GM18517 (cell line): ENCODE results near the gene NAP1L4.

Source experiments
- ATAC-seq: cut with Tn5 transposase; IDR thresholded peaks from one replicate; pipeline ENCODE4 v1.9.1; 2021; ENCODE audit warnings: mild to moderate bottlenecking, moderate library complexity; ENCODE audit not compliant: unreplicated experiment

Gene NAP1L4, protein sequence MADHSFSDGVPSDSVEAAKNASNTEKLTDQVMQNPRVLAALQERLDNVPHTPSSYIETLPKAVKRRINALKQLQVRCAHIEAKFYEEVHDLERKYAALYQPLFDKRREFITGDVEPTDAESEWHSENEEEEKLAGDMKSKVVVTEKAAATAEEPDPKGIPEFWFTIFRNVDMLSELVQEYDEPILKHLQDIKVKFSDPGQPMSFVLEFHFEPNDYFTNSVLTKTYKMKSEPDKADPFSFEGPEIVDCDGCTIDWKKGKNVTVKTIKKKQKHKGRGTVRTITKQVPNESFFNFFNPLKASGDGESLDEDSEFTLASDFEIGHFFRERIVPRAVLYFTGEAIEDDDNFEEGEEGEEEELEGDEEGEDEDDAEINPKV

GRCh38 chr11:2992234-2992996, at the start of gene NAP1L4:
TSS of gene NAP1L4 (minus strand) at chr11:2992329. CDS start at chr11:2979220, 13,109 bp downstream.
- peak; percentile 75 for ATAC-seq

DNA sequence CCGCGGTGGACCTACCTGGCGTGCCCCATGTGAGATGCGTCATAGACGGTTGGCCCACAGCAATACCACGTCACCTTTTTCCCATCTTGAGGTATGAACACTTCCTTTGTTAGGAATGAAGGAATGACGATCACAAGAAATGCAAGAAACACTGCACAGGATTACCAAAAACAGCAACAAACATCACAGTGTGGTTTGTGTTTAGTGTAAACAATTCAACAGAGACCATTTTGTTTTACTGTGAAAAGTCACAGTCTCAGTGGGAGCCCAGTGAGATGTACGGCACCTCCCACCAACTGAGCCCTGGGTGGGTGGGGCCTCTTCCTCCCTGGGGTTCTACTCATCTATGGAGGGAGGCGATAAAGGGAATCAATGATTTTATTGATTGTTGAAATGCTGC, 48.8 kb upstream of the NAP1L4 start:
- no peak for ATAC-seq

DNA sequence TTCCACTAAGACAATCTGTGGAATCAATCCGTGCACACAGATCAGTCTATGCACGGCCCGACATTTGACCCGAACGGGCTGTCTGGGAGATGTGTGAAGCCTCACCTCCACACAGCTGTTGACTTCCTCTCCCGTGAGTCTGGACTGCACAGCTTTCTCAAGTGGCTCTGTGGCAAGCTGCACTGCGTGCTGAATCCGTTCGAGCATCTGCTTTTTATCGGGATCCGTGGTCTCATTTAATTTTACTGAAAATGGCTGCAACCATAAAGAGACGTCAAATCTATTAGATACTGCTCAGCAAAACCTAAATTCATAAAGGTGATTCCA, 45.8 kb upstream of the NAP1L4 start:
- ATAC-seq: no peak

- no peak for ATAC-seq
These were observed 45.2 kb upstream of the NAP1L4 start for GRCh38 chr11:3037040-3037944.

DNA sequence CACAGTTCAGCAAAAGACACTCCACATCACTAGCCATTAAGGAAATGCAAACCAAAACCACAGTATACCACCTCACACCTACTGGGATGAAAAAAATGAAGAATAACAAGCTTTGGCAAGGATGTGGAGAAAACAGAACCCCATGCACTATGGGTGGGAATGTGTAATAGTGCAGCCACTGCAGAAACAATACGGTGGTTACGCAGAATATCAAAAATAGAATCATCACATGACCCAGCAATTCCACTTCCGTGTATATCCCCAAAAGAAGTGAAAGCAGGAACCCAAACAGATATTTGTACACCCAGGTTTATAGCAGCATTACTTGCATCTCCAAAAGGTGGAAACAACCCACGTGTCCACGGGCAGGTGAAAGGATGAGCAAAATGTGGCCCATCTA, 44.3 kb upstream of the NAP1L4 start:
- ATAC-seq: no peak

DNA sequence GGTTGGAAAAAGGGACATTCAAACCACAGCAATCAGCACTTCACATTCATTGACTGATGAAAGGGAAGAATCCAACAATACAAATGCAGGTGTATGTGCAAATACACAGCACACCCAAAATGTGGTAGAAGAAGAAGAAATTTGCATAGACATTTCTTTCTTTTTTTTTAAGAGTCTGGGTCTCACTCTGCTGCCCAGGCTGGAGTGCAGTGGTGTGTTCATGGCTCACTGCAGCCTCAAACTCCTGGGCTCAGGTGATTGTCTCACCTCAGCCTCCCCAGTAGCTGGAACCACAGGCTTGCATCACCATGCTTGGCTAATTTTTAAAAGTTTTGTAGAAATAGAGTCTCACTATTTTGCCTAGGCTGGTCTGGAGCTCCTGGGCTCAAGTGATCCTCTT, 43.2 kb upstream of the NAP1L4 start:
- ATAC-seq: no peak

GRCh38 chr11:3030289-3031070, 38.4 kb upstream of the NAP1L4 start:
- ATAC-seq: no peak

- ATAC-seq: no peak
These were observed 36.7 kb upstream of the NAP1L4 start for GRCh38 chr11:3028813-3029212.

DNA sequence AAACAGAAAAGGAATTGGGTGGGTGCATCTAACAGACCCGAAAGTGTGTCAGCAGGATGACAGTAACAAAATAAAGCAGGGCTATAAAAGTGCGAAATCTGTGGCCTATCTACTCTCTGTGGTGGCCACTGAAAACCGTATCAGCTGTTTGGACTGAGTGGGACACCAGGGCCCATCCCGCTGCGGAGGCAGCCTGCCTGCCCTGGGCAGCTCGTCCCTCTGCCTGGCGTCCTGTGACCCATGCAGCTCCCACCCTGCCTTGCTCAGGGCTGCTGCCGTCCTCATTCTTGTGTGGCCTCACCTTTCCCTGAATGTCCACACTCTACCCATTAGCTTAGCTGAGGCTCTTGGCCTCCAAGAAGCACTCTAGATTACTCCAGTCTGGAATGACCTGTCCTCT, 34.7 kb upstream of the NAP1L4 start:
- no peak for ATAC-seq

- ATAC-seq: no peak
These were observed 30.9 kb upstream of the NAP1L4 start for GRCh38 chr11:3022982-3023381.

GRCh38 chr11:3022300-3022967, 30.3 kb upstream of the NAP1L4 start:
- ATAC-seq: no peak

GRCh38 chr11:3021125-3021524, 29.0 kb upstream of the NAP1L4 start:
- ATAC-seq: no peak

- no peak for ATAC-seq
These were observed 27.9 kb upstream of the NAP1L4 start for GRCh38 chr11:3020011-3020410.

GRCh38 chr11:3018596-3018995, 26.5 kb upstream of the NAP1L4 start:
- no peak for ATAC-seq

DNA sequence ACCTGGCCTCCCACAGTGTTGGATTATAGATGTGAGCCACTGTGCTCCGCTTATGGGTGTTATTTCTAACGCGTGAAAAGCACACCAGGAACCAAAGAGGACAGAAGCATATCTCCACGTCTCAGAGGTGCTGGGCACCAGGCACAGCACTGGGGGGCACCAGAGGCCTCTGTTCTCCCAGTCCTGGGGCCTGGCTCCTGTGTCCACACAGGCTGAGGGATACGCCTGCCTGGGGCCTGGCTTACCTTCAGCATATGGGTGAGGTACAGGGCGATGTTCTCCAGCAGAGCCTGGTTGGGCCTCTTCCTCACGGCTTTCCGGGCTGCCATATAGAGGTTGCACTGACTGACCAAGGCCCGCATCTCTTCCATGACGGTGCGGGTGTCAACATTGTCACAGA, 24.7 kb upstream of the NAP1L4 start:
- no peak for ATAC-seq

DNA sequence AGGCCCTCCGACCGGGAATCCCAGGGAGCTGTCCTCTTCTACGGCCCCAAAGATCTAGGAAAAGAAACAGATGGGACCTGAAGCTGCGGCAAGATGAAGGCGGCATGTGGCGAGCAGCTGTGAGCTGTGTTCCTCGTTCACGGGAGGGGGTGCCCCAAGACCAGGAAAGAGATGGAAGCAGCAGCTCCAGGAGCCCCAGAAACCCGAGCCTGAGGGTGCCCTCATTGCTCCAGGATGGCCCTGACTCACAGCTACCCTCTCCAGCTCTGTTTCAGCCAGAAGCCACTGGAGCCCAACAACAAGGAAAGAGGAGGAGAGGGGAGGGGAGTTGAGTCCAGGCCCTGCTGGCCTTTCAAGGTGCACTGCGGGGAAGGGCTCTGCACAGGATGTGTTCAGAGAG, 23.7 kb upstream of the NAP1L4 start:
- no peak for ATAC-seq

- no peak for ATAC-seq
These were observed 22.8 kb upstream of the NAP1L4 start for GRCh38 chr11:3014943-3015342.

DNA sequence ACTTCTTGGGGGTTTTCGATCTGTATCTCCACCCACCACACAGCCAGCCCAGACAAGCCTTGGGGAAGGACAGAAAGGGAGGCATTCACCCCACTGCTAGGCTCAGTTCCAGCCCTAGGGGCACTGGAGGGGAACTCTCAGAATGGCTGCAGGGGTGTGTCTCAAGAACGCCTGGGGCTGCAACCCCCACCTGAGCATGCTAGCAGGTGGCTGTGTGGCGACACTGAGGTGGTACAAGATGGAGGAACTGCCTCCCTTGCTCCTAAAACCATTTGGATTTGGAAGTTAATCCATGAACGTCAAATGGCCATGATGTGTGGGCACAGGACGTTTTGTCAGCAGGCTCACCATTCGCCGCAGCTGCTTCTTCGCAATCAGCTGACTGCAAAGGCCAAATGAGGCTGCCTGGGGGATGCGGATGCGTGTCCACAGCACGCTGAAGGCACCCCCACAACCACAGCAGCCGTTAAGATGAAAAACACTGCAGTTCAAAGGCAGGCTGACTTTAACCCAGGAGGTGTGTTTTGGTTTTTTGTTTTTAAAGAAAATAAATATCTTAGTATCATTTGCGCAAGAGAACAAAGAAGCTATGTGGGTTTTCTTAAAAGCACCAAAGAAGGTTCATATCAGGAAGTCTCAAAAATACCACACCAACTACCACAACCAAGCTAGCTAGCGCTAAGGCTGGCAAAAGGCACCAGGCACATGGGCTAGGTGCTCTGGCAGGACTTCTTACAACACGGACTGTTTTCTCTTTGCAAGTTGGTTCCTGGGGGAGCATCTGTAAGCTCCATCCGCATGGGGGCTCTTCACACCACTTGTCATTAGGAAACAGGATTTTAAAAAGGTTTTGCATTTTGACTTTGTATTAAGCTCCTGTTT, 22.2 kb upstream of the NAP1L4 start:
- ATAC-seq: no peak
